Transverse colon (tissue), 4 donors: ENCODE results near the gene SLC25A6. TPM values are rescaled to one million over a fixed set of nuclear protein-coding genes. Genes with fewer than 3 reads are reported as not detected.
"Not testable (repeated sequence)": the region's sequence is repeated elsewhere in the genome, so short reads cannot be mapped to it uniquely, and the experiment has no call there.

Experiments
- DNase-seq: peaks from one replicate; pipeline ENCODE4 v3.0.0-alpha.2; 2019
- H3K27ac ChIP-seq, 4 donors: fragments of 200-600 bp; sonication (generic); 2 replicates each; pipeline ENCODE4 v1.5.1; 2016 to 2018; ENCODE audit warnings: inconsistent platforms in 4 of 4
- H3K27me3 ChIP-seq: fragments of 200-600 bp; sonication (generic); 2 replicates; pipeline ENCODE4 v1.5.1; 2017; ENCODE audit warnings: inconsistent platforms
- H3K36me3 ChIP-seq, 4 donors: fragments of 200-600 bp; sonication (generic); 2 replicates each; pipeline ENCODE4 v1.5.1; 2017 to 2019; ENCODE audit warnings: inconsistent platforms in 4 of 4
- H3K4me1 ChIP-seq, 4 donors: fragments of 200-600 bp; sonication (generic); 2 replicates each; pipeline ENCODE4 v1.5.1; 2017 to 2020; ENCODE audit warnings: inconsistent platforms in 4 of 4
- H3K4me3 ChIP-seq, 4 donors: fragments of 200-600 bp; sonication (generic); 1 replicate in 1 of 4; 2 replicates in 3 of 4; pipeline versions ENCODE4 v1.5.1 to v1.6.1; 2017 to 2019; ENCODE audit warnings: inconsistent platforms in 4 of 4
- H3K9me3 ChIP-seq, 2 donors: fragments of 200-600 bp; sonication (generic); 2 replicates each; pipeline ENCODE4 v1.5.1; 2017 to 2019; ENCODE audit warnings: inconsistent platforms in 2 of 2
- EP300 ChIP-seq: sonication (generic); formaldehyde crosslinking; IDR thresholded peaks from one replicate; pipeline ENCODE4 v1.6.1; 2017; ENCODE audit warnings: antibody characterized with exemption, low read depth
- POLR2A ChIP-seq: fragments of 450-650 bp; IDR thresholded peaks from one replicate; pipeline ENCODE4 v1.6.1; 2016; ENCODE audit warnings: antibody characterized with exemption, mild to moderate bottlenecking, moderate library complexity
- POLR2AphosphoS5 ChIP-seq, 3 donors: sonication (generic); formaldehyde crosslinking; IDR thresholded peaks; one replicate each; pipeline ENCODE4 v1.6.1; 2016; ENCODE audit warnings: antibody characterized with exemption in 3 of 3
- WGBS, 2 donors: methylation state at CpG; one replicate each; pipeline ENCODE4 v1.1.5; 2018; ENCODE audit warnings: low coverage in 1 of 2; 5-methylcytosine and 5-hydroxymethylcytosine counted together
- in situ Hi-C, 4 donors: fragments of 200-750 bp; cut with MboI; loops; one replicate each; pipeline versions ENCODE4 v1.15.0 to v1.15.1; 2017; ENCODE audit warnings: low sequenced_read_pairs in 3 of 4, low pct_ligation_motif_present in 1 of 4, low pct_unique_long_range_greater_than_20kb in 1 of 4
- intact Hi-C: fragments of 100-400 bp; cut with DNase I; formaldehyde crosslinking; loops from one replicate; pipeline ENCODE4 v1.15.1; 2023; ENCODE audit warnings: low total_unique reads
- total RNA-seq, 4 donors: library from RNA; depleted of rRNA; stranded (reverse); fragments of >200 nt; gene quantifications; one replicate each; pipeline ENCODE4 v1.1.0, GENCODE V29; 2016
- TF ChIP-seq, protein P1 (sequence below), 5 experiments: fragments of 200-600 bp in 3 of 5; fragments of 450-650 bp in 2 of 5; sonication (generic) in 3 of 5; IDR thresholded peaks; 1 replicate in 2 of 5; 2 replicates in 3 of 5; pipeline ENCODE4 v1.5.1; 2016 to 2017; ENCODE audit warnings: antibody characterized with exemption in 5 of 5, inconsistent platforms in 3 of 5, mild to moderate bottlenecking in 2 of 5, moderate library complexity in 1 of 5

The SLC25A6 gene
- total RNA-seq, 4 donors from 2014 or later: 473 to 699 (median 574) TPM

DNA sequence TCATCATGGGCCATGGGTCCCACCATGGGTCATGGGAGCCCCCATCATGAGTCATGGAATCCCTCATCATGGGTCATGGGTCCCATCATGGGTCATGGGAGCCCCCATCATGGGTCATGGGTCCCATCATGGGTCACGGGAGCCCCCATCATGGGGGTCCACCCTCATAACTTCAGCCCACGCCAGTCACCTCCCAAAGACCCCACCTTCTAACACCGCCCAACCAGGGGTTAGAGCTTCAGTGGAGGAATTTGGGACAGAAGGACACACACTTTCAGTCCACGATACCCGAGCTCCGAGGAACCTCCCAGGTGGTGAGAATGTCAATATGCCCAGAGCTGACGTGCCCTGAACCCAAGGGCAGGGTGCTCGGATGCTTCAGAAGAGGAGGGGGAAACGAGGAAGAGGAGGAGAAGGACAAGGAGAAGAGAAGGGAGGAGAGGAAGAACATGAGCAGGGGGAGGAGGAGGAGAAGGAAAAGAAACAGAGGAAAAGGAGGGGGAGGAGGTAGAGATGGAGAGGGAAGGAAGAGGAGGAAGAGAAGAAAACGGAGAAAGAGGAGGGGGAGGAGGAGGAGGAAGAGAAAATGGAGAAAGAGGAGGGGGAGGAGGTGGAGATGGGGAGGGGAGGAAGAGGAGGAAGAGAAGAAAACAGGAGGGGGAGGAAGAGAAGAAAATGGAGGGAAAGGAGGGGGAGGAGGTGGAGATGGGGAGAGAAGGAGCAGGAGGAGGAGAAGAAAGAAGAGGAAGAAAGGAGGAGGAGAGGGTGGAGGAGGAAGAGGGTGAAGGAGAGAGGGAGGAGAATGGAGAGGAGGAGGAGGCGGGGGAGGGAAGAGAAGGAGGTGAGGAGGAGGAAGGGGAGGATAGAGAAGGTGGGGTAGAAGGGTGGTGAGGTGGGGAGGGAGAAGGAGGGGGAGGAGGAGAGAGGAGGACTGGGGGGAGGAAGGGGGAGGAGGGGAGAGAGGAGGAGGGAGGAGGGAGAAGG lies 37.6 kb downstream of the SLC25A6 start:
- Histone ChIP-seq H3K4me1 (no peaks in the 10 kb centered on the region), H3K27ac (no peak overlapping the region), H3K27me3 (no peaks in the 10 kb centered on the region), H3K9me3 (no peaks in the 10 kb centered on the region), H3K36me3 (peaks cover 0 to 8% (median 0%) of the 10 kb centered on the region in 4 donors), H3K4me3 (no peak overlapping the region)
- 47 to 74% methylated on average over 1 to 10 of the region's 11 CpGs for WGBS, 2 donors
- intact Hi-C loops: no loop called here
- DNase-seq: no peak
- TF ChIP-seq EP300 (no peak), POLR2A (no peak), POLR2AphosphoS5 (IDR thresholded peaks at IDR 0.05) (no peak)
- TF ChIP-seq, protein P1, sequence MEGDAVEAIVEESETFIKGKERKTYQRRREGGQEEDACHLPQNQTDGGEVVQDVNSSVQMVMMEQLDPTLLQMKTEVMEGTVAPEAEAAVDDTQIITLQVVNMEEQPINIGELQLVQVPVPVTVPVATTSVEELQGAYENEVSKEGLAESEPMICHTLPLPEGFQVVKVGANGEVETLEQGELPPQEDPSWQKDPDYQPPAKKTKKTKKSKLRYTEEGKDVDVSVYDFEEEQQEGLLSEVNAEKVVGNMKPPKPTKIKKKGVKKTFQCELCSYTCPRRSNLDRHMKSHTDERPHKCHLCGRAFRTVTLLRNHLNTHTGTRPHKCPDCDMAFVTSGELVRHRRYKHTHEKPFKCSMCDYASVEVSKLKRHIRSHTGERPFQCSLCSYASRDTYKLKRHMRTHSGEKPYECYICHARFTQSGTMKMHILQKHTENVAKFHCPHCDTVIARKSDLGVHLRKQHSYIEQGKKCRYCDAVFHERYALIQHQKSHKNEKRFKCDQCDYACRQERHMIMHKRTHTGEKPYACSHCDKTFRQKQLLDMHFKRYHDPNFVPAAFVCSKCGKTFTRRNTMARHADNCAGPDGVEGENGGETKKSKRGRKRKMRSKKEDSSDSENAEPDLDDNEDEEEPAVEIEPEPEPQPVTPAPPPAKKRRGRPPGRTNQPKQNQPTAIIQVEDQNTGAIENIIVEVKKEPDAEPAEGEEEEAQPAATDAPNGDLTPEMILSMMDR (IDR thresholded peaks at IDR 0.05): no peak
- in situ Hi-C loops: no loop called here

GRCh38 chrX:1351981-1352714 lies 39.8 kb downstream of the SLC25A6 start:
- in situ Hi-C loops (no loop called here), intact Hi-C loops (no loop called here)
- H3K36me3 ChIP-seq: no peaks in the 10 kb centered on the region
- H3K4me1 ChIP-seq: no peaks in the 10 kb centered on the region
- no peak overlapping the region for H3K4me3 ChIP-seq
- 92 to 93% methylated on average over 7 to 48 of the region's 49 CpGs for WGBS, 2 donors
- no peak overlapping the region for H3K27ac ChIP-seq
- H3K9me3 ChIP-seq: no peaks in the 10 kb centered on the region
- no peak for DNase-seq
- TF ChIP-seq, protein P1 (IDR thresholded peaks at IDR 0.05): no peak
- TF ChIP-seq POLR2AphosphoS5 (IDR thresholded peaks at IDR 0.05) (no peak), POLR2A (no peak)
- no peaks in the 10 kb centered on the region for H3K27me3 ChIP-seq

GRCh38 chrX:1349606-1350005 lies 42.3 kb downstream of the SLC25A6 start:
- H3K4me1 ChIP-seq, intact Hi-C loops, DNase-seq, H3K4me3 ChIP-seq, H3K9me3 ChIP-seq, H3K27ac ChIP-seq, H3K27me3 ChIP-seq, in situ Hi-C loops, H3K36me3 ChIP-seq: not testable (repeated sequence)
- 95% methylated on average over 15 of the region's 15 CpGs; no CpG with 5 or more reads in 1 of the 2 donors for WGBS, 2 donors

DNA sequence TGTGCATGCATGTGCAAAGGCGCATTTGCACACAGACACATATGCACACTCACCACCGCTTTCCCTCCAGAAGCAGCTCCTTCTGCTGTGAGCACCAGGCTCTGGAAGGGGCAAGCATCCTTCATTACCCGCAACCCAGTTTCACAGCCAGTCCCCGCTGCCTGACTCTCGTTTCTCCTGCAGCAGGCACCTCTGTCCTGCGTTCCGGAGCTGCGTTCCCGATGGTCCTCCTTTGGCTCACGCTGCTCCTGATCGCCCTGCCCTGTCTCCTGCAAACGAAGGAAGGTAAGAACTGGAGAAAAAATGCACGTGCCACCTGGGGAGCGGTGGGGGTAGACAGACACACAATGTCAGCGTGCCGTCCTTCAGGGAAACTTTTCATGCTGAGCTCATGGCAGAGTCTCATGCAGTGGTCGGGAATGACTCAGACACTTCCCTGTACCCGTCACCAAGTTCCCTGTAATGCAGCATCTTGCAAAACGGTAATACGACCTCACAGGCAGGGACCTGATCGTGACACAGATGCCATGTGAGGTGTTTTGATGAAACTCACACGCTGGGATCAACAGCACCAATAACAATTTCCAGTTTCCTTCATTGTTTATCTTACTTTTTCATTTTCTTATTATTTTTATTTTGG lies 50.2 kb downstream of the SLC25A6 start:
- H3K27me3 ChIP-seq: no peaks in the 10 kb centered on the region
- in situ Hi-C loops (no loop called here), intact Hi-C loops (no loop called here)
- peaks cover 4 to 7% of the 10 kb centered on the region in 2 donors for H3K9me3 ChIP-seq
- H3K4me3 ChIP-seq: no peak overlapping the region
- TF ChIP-seq, protein P1 (IDR thresholded peaks at IDR 0.05): no peak
- no peak for TF ChIP-seq POLR2A
- TF ChIP-seq POLR2AphosphoS5 (IDR thresholded peaks at IDR 0.05): no peak
- TF ChIP-seq EP300: no peak
- DNase-seq: no peak
- H3K4me1 ChIP-seq: peaks cover 0 to 3% (median 0%) of the 10 kb centered on the region in 4 donors
- no peaks in the 10 kb centered on the region for H3K36me3 ChIP-seq
- no peak overlapping the region for H3K27ac ChIP-seq
- 69 to 81% methylated on average over 8 to 22 of the region's 22 CpGs for WGBS, 2 donors
